Astrocyte of the spinal cord (primary cell): ENCODE measurements around the gene ZNF438.

Experiments
- DNase-seq: peaks from one replicate; pipeline ENCODE4 v3.0.0; 2011; ENCODE audit warnings: low read depth, low spot score
- H3K4me3 ChIP-seq: 2 replicates; pipeline ENCODE4 v1.5.1; 2011; ENCODE audit warnings: low read depth, mild to moderate bottlenecking, low read length, moderate library complexity
- in situ Hi-C: cut with HindIII; loops from 2 replicates; pipeline ENCODE4 v1.10.0; 2017; ENCODE audit warnings: low sequenced_read_pairs
- TF ChIP-seq, protein P1 (sequence below): IDR thresholded peaks from 2 replicates; pipeline ENCODE4 v1.5.1; 2012; ENCODE audit warnings: low read depth, mild to moderate bottlenecking, low read length, inconsistent platforms

The ZNF438 gene

GRCh38 chr10:30825495-30825894 lies 206.2 kb downstream of the ZNF438 start:
- in situ Hi-C loops: no loop called here
- DNase-seq: no peak
- TF ChIP-seq, protein P1, sequence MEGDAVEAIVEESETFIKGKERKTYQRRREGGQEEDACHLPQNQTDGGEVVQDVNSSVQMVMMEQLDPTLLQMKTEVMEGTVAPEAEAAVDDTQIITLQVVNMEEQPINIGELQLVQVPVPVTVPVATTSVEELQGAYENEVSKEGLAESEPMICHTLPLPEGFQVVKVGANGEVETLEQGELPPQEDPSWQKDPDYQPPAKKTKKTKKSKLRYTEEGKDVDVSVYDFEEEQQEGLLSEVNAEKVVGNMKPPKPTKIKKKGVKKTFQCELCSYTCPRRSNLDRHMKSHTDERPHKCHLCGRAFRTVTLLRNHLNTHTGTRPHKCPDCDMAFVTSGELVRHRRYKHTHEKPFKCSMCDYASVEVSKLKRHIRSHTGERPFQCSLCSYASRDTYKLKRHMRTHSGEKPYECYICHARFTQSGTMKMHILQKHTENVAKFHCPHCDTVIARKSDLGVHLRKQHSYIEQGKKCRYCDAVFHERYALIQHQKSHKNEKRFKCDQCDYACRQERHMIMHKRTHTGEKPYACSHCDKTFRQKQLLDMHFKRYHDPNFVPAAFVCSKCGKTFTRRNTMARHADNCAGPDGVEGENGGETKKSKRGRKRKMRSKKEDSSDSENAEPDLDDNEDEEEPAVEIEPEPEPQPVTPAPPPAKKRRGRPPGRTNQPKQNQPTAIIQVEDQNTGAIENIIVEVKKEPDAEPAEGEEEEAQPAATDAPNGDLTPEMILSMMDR: no peak
- H3K4me3 ChIP-seq: no peak overlapping the region

- in situ Hi-C loops: no loop called here
- H3K4me3 ChIP-seq: no peak overlapping the region
- TF ChIP-seq, protein P1: no peak
- DNase-seq: no peak
Measured at GRCh38 chr10:30825022-30825421, 206.6 kb downstream of the ZNF438 start.

GRCh38 chr10:30823651-30824050 lies 208.0 kb downstream of the ZNF438 start:
- H3K4me3 ChIP-seq: no peak overlapping the region
- DNase-seq: no peak
- in situ Hi-C loops: no loop called here
- TF ChIP-seq, protein P1: no peak

GRCh38 chr10:30822693-30823465 lies 208.8 kb downstream of the ZNF438 start:
- in situ Hi-C loops: no loop called here
- H3K4me3 ChIP-seq: no peak overlapping the region
- TF ChIP-seq, protein P1: no peak
- DNase-seq: no peak

DNA sequence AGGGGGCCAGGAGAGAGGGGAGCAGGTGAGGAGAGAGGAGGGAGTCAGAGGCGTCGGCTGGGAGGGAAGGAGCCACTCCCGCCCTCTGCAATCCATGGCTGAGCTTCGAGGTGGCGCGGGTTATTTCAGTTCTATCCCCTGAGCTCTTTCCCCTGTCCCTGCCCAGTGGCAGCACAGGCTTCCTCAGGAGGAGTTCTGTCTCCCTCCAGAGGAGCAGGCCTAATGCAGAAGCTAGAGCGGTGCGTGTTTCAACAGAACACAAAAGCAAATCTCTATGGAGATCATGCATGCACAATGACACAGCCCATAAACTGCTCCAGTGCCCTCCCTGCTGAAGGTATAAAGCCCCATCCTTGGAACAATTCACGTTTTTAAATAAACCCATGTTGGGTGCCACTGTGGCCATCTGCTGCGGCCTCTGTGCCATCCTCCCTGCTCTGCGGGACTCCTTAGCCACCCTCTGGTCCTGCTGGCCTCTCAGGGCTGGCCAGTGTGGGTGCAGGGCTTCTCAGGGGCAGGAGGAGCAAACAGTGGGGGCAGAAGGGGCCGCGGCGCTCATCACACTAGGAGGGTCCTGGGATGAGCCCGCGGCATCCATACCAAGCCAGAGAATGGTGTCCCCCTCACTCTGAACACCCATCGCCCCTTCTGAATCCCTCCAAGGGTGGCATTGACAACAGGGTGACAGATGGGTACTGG lies 209.5 kb downstream of the ZNF438 start:
- TF ChIP-seq, protein P1: no peak
- in situ Hi-C loops: no loop called here
- H3K4me3 ChIP-seq: no peak overlapping the region
- no peak for DNase-seq

- TF ChIP-seq, protein P1: no peak
- in situ Hi-C loops: no loop called here
- H3K4me3 ChIP-seq: no peak overlapping the region
- no peak for DNase-seq
Measured at GRCh38 chr10:30821261-30821993, 210.2 kb downstream of the ZNF438 start.
